ENCODE data around the gene P2RX5.

DNA sequence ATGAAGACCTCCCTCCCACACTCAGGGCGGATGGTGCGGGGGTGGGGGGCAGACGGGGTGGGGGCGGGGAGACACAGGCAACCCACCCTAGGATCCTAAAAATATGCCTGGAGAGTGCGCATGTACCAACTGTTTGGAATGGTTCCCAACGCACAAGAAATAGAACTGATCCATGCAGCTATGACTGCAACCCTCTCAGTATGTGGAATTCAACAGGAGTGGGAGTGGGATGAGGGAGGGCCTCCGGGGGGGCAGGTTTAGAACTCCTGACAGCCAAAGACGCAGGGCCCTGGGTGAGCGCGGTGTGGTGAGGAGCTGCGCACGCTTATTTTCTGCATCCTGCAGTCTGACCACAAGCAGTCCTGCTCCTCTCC is 1.1 kb upstream of the P2RX5 start:
- TF ChIP-seq, protein P1, sequence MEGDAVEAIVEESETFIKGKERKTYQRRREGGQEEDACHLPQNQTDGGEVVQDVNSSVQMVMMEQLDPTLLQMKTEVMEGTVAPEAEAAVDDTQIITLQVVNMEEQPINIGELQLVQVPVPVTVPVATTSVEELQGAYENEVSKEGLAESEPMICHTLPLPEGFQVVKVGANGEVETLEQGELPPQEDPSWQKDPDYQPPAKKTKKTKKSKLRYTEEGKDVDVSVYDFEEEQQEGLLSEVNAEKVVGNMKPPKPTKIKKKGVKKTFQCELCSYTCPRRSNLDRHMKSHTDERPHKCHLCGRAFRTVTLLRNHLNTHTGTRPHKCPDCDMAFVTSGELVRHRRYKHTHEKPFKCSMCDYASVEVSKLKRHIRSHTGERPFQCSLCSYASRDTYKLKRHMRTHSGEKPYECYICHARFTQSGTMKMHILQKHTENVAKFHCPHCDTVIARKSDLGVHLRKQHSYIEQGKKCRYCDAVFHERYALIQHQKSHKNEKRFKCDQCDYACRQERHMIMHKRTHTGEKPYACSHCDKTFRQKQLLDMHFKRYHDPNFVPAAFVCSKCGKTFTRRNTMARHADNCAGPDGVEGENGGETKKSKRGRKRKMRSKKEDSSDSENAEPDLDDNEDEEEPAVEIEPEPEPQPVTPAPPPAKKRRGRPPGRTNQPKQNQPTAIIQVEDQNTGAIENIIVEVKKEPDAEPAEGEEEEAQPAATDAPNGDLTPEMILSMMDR (IDR thresholded peaks at IDR 0.05; ENCODE audit: insufficient read depth, low read length, poor library complexity, severe bottlenecking) = no peak
- TF ChIP-seq EZH2phosphoT487 (conservative IDR thresholded peaks at IDR 0.05; ENCODE audit: low read length) = no peak
